ENCODE data around the gene DMPK. TPM values are rescaled to one million over a fixed set of nuclear protein-coding genes. Genes with fewer than 3 reads are reported as not detected.

Gene DMPK
- total and polyA plus RNA-seq, 2 experiments from 2014 or later = 9.8 to 24.0 TPM

DNA sequence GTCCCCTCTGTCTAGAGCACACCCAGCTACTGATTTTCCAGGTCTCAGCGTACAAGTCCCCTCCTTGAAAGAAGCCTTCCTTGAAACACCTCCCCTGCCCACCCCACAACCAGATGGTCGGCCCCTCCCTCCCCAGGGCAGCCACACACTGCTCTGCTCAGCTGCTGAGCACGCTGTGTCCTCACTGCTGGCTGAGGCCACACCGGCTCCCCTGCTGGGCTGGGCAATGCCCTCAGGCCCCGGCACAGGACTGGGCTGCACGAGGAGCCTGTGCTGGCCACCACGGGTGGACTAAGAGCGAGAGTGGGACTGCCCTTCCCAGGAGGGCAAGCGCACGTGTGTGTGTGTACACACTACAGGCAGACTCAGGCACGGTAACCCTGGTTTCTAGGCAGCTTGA, 44.6 kb upstream of the DMPK start (continued):
- TF ChIP-seq NANOG (IDR thresholded peaks at IDR 0.05; ENCODE audit: borderline replicate concordance) (no peak), EZH2 (IDR thresholded peaks at IDR 0.05; ENCODE audit: low read depth, unreplicated experiment) (no peak), ZNF114 (CRISPR knock-in tag; IDR thresholded peaks at IDR 0.05) (no peak), CREB1 (CRISPR knock-in tag; IDR thresholded peaks at IDR 0.05; ENCODE audit: low read depth) (no peak), JUNB (IDR thresholded peaks at IDR 0.05; ENCODE audit: unreplicated experiment) (no peak)
- TF ChIP-seq, protein P1, sequence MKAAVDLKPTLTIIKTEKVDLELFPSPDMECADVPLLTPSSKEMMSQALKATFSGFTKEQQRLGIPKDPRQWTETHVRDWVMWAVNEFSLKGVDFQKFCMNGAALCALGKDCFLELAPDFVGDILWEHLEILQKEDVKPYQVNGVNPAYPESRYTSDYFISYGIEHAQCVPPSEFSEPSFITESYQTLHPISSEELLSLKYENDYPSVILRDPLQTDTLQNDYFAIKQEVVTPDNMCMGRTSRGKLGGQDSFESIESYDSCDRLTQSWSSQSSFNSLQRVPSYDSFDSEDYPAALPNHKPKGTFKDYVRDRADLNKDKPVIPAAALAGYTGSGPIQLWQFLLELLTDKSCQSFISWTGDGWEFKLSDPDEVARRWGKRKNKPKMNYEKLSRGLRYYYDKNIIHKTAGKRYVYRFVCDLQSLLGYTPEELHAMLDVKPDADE (IDR thresholded peaks at IDR 0.05) = no peak
- TF ChIP-seq, protein P2, sequence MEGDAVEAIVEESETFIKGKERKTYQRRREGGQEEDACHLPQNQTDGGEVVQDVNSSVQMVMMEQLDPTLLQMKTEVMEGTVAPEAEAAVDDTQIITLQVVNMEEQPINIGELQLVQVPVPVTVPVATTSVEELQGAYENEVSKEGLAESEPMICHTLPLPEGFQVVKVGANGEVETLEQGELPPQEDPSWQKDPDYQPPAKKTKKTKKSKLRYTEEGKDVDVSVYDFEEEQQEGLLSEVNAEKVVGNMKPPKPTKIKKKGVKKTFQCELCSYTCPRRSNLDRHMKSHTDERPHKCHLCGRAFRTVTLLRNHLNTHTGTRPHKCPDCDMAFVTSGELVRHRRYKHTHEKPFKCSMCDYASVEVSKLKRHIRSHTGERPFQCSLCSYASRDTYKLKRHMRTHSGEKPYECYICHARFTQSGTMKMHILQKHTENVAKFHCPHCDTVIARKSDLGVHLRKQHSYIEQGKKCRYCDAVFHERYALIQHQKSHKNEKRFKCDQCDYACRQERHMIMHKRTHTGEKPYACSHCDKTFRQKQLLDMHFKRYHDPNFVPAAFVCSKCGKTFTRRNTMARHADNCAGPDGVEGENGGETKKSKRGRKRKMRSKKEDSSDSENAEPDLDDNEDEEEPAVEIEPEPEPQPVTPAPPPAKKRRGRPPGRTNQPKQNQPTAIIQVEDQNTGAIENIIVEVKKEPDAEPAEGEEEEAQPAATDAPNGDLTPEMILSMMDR (conservative IDR thresholded peaks at IDR 0.05; ENCODE audit: low read depth in 2 of 2) = no peak

DNA sequence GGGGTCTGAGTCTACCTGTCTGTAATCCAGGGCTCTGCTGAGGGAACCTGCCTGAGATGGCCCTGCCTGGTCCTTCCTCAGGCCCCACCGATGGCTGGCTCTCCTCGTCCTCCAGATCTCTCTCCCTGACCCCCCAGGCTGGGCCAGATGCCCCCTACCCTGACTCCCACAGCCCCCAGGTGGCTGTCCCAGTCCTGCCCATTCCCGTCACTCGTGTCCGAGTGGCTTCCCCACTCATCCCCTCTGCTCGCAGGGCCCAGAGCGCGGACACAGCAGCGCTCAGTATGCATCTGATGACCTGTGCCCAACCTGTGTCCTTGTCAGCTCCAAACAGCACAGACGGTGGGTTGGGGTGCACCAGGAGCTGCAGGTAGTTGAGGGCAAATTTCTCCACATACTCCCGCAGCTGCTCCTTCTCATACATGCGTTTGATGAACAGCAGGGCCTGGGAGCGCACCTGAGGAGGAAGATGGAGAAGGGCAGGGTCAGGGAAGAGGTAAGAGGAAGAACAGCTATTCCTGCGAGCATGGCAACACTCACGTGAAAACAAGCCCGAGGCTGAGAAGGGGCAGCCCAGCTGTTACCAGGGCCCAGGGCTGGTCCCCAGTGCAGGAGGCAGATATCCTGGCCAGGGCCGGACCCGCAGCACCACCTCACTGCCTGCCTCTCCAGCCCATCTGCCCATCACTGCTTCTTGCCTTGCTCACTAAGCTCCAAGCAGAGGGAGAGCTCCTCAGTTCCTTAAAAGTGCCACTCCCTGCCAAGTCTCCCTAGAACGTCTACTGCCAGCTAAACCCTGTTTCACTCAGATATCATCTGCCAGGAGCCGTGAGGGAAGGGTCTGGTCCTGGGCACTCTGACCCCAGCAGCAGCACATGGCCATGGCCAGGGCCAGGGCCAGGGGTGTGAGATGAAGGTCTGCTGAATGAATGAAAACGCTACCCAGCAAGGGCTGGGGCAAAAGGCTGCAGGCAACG, 43.9 kb upstream of the DMPK start:
- H3K36me3 Mint-ChIP-seq (ENCODE audit: low read depth) = peaks cover 87% of the 10 kb centered on the region
- Histone ChIP-seq H3K4me2 (no peak overlapping the region), H3K4me3 (no peak overlapping the region), H4K20me1 (replicated peaks; ENCODE audit: insufficient read depth) (no peaks in the 10 kb centered on the region; the same call in 1 of the 2 replicates), H2AFZ (no peak overlapping the region), H3K27ac (ENCODE audit: low read depth) (no peak overlapping the region), H3K9me2 (ENCODE audit: insufficient read depth) (no peaks in the 10 kb centered on the region), H3K79me2 (replicated peaks; ENCODE audit: insufficient read depth) (no peaks in the 10 kb centered on the region), H3K36me3 (ENCODE audit: insufficient read depth) (peaks cover 8% of the 10 kb centered on the region), H3F3A (replicated peaks; ENCODE audit: low read depth) (peaks cover 6% of the 10 kb centered on the region; the same call in 1 of the 2 replicates), H3K4me1 (ENCODE audit: insufficient read depth) (no peaks in the 10 kb centered on the region), H3K27me3 (ENCODE audit: insufficient read depth) (no peaks in the 10 kb centered on the region)
- H3K4me1 Mint-ChIP-seq = peaks cover 5% of the 10 kb centered on the region
- no peaks in the 10 kb centered on the region for H3K9me3 Mint-ChIP-seq
- DNase-seq (ENCODE audit: low spot score) (no peak), ATAC-seq (no peak)
- H3K27ac Mint-ChIP-seq = no peak overlapping the region
- no peak overlapping the region for H3K4me3 Mint-ChIP-seq
- peaks cover 15% of the 10 kb centered on the region for H3K27me3 Mint-ChIP-seq (ENCODE audit: insufficient read depth, low read depth, poor library complexity)
- no peak for TF ChIP-seq STAT1 (IDR thresholded peaks at IDR 0.05; ENCODE audit: unreplicated experiment)
- no peak for TF ChIP-seq ZNF331 (CRISPR knock-in tag; IDR thresholded peaks at IDR 0.05; ENCODE audit: low read depth)
- no peak for TF ChIP-seq EZH2phosphoT487 (IDR thresholded peaks at IDR 0.05; ENCODE audit: unreplicated experiment)
- TF ChIP-seq, protein P1 (IDR thresholded peaks at IDR 0.05) = no peak
- TF ChIP-seq NANOG (IDR thresholded peaks at IDR 0.05; ENCODE audit: borderline replicate concordance) = no peak
- no peak for TF ChIP-seq EZH2 (IDR thresholded peaks at IDR 0.05; ENCODE audit: low read depth, unreplicated experiment)
- TF ChIP-seq, protein P2 (conservative IDR thresholded peaks at IDR 0.05; ENCODE audit: low read depth in 2 of 2) = no peak
- TF ChIP-seq ZNF114 (CRISPR knock-in tag; IDR thresholded peaks at IDR 0.05) = no peak
- TF ChIP-seq JUNB (IDR thresholded peaks at IDR 0.05; ENCODE audit: unreplicated experiment) = no peak

Data from GM23338 (cell line).